ENCODE measurements around the gene POLR2J3. TPM values are rescaled to one million over a fixed set of nuclear protein-coding genes. Genes with fewer than 3 reads are reported as not detected.

The POLR2J3 gene
- total RNA-seq, 2 experiments from 2014 or later = 30.4 to 63.7 TPM

Other genes starting within 250 kb of the POLR2J3 start
- not detected in 2 replicates for gene SPDYE6, start 216.1 kb downstream of the POLR2J3 start, total RNA-seq (2014; rRNA removed; shearing (Covaris generic))
- not detected in 2 replicates for gene SPDYE6, start 216.1 kb downstream of the POLR2J3 start, total RNA-seq (2022)
- 47.1 and 60.7 TPM in 2 replicates for gene PRKRIP1, start 176.2 kb downstream of the POLR2J3 start, total RNA-seq (2014; rRNA removed; shearing (Covaris generic))
- 42.5 and 48.2 TPM in 2 replicates for gene PRKRIP1, start 176.2 kb downstream of the POLR2J3 start, total RNA-seq (2022)
- 130 and 149 TPM in 2 replicates for gene ORAI2, start 139.0 kb downstream of the POLR2J3 start, total RNA-seq (2014; rRNA removed; shearing (Covaris generic))
- gene ORAI2, start 139.0 kb downstream of the POLR2J3 start, total RNA-seq (2022) = 230 and 263 TPM in 2 replicates
- 17.5 and 23.6 TPM in 2 replicates for gene ALKBH4, start 107.7 kb downstream of the POLR2J3 start, total RNA-seq (2014; rRNA removed; shearing (Covaris generic))
- gene ALKBH4, start 107.7 kb downstream of the POLR2J3 start, total RNA-seq (2022) = 12.1 and 13.3 TPM in 2 replicates
- 63.1 and 68.2 TPM in 2 replicates for gene LRWD1, start 107.6 kb downstream of the POLR2J3 start, total RNA-seq (2014; rRNA removed; shearing (Covaris generic))
- 37.7 and 39.1 TPM in 2 replicates for gene LRWD1, start 107.6 kb downstream of the POLR2J3 start, total RNA-seq (2022)
- gene POLR2J, start 93.7 kb downstream of the POLR2J3 start, total RNA-seq (2014; rRNA removed; shearing (Covaris generic)) = 58.1 and 62.4 TPM in 2 replicates
- 62.9 and 68.6 TPM in 2 replicates for gene POLR2J, start 93.7 kb downstream of the POLR2J3 start, total RNA-seq (2022)
- 7.2 and 8.2 TPM in 2 replicates for gene RASA4B, start 54.8 kb downstream of the POLR2J3 start, total RNA-seq (2014; rRNA removed; shearing (Covaris generic))
- gene RASA4B, start 54.8 kb downstream of the POLR2J3 start, total RNA-seq (2022) = 12.8 and 18.1 TPM in 2 replicates
- gene UPK3BL2, start 28.9 kb downstream of the POLR2J3 start, total RNA-seq (2014; rRNA removed; shearing (Covaris generic)) = 5.4 and 10.2 TPM in 2 replicates
- 19.5 and 22.2 TPM in 2 replicates for gene UPK3BL2, start 28.9 kb downstream of the POLR2J3 start, total RNA-seq (2022)
- gene SPDYE2, start 21.4 kb downstream of the POLR2J3 start, total RNA-seq (2014; rRNA removed; shearing (Covaris generic)) = not detected in 2 replicates
- not detected in 2 replicates for gene SPDYE2, start 21.4 kb downstream of the POLR2J3 start, total RNA-seq (2022)
- 20.3 and 25.9 TPM in 2 replicates for gene RASA4, start 44.2 kb upstream of the POLR2J3 start, total RNA-seq (2014; rRNA removed; shearing (Covaris generic))
- 52.4 and 64.6 TPM in 2 replicates for gene RASA4, start 44.2 kb upstream of the POLR2J3 start, total RNA-seq (2022)
- gene UPK3BL1, start 70.2 kb upstream of the POLR2J3 start, total RNA-seq (2014; rRNA removed; shearing (Covaris generic)) = 13.3 and 22.6 TPM in 2 replicates
- 22.5 and 26.6 TPM in 2 replicates for gene UPK3BL1, start 70.2 kb upstream of the POLR2J3 start, total RNA-seq (2022)
- gene SPDYE2B, start 77.7 kb upstream of the POLR2J3 start, total RNA-seq (2014; rRNA removed; shearing (Covaris generic)) = not detected in 2 replicates
- not detected in 2 replicates for gene SPDYE2B, start 77.7 kb upstream of the POLR2J3 start, total RNA-seq (2022)
- 2.5 and 5.4 TPM in 2 replicates for gene POLR2J2, start 99.1 kb upstream of the POLR2J3 start, total RNA-seq (2014; rRNA removed; shearing (Covaris generic))
- gene POLR2J2, start 99.1 kb upstream of the POLR2J3 start, total RNA-seq (2022) = 11.8 and 16.2 TPM in 2 replicates
- gene FAM185A, start 176.4 kb upstream of the POLR2J3 start, total RNA-seq (2014; rRNA removed; shearing (Covaris generic)) = 7.4 and 10.3 TPM in 2 replicates
- 10.4 and 10.6 TPM in 2 replicates for gene FAM185A, start 176.4 kb upstream of the POLR2J3 start, total RNA-seq (2022)